GM21447 (cell line): Measurements from ENCODE around the gene C1QTNF8.

Source experiments
- ATAC-seq: cut with Tn5 transposase; IDR thresholded peaks from one replicate; pipeline ENCODE4 v1.9.1; 2021; ENCODE audit not compliant: unreplicated experiment

The C1QTNF8 gene

GRCh38 chr16:1063728-1064127, 32.3 kb downstream of the C1QTNF8 start:
- ATAC-seq: no peak

DNA sequence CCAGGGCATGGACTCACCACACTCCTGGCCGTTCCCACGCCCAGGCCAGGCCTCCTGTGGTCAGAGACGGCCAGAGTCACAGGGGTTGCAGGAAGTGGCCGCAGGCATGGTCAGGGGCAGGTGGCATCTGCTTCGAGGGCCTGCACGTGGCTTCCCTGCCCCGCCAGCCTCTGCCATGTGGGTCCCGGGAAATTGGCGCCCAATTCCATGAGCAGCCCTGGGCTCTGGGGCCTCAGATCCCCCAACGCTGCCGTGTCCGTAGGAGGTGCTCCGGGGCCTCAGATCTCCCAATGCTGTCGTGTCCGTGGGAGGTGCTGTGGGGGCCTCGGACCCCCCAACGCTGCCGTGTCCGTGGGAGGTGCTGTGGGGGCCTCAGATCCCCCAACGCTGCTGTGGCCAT, 33.1 kb downstream of the C1QTNF8 start:
- no peak for ATAC-seq

- ATAC-seq: no peak
Observed at GRCh38 chr16:1061769-1062505, 34.1 kb downstream of the C1QTNF8 start.

- no peak for ATAC-seq
Observed at GRCh38 chr16:1060416-1061340, 35.4 kb downstream of the C1QTNF8 start.

DNA sequence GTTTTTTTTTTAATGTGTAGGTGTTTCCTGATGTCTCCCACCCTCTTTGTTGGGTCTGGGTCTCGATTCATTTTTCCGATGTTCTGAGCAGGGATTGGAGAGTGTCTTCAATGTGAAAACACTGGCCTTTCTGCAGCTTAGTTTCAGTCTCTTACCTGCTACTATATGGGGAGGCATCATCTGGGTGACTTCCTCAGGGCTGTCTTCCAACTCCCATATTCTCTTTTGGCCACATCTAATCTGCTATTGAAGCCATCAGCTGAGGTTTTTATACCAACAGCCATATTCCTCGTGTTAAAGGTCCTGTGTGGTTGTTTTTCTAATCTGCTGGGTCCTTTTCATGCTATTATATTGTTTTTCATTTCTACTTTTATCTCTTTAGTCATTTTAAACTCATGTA, 36.7 kb downstream of the C1QTNF8 start:
- ATAC-seq: no peak

GRCh38 chr16:1058216-1058615, 37.8 kb downstream of the C1QTNF8 start:
- ATAC-seq: no peak

DNA sequence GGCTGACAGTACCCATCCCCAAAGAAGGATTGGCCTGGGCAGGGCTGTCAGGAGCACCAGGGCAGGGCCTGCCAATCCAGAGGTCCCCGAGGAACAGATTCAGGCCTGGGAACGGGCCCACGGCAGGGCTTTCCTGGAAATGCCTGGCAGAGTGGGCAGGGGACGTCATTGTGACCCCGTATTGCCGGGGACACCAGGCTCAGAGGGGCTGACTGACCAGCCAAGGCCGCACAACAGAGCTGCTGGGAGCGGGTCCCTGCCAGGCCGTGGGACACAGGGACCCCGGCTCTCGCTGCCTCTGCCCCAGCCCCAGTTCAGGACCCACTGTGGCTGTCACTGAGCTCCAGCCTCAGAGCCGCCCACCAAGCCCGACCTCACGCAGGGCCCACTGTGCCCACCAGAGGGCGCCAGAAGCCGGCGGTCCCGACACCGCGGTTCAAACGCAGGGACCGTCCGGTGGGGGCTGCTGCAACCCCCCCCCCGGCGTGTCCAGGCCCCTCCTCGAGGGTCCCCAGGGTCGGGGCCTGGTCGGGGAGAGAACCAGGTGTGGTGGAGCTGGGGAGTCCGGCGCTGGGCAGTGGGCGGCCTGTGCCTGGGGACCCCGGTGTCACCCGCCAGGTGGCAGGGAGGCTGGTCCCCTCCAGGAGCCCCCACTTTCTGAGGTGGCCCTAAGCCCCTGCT, 38.7 kb downstream of the C1QTNF8 start:
- ATAC-seq: no peak

GRCh38 chr16:1056196-1056595, 39.8 kb downstream of the C1QTNF8 start:
- ATAC-seq: no peak

GRCh38 chr16:1055557-1055924, 40.5 kb downstream of the C1QTNF8 start:
- ATAC-seq: no peak

- ATAC-seq: no peak
Observed at GRCh38 chr16:1054660-1055556, 41.1 kb downstream of the C1QTNF8 start.

GRCh38 chr16:1053700-1054368, 42.2 kb downstream of the C1QTNF8 start:
- no peak for ATAC-seq

DNA sequence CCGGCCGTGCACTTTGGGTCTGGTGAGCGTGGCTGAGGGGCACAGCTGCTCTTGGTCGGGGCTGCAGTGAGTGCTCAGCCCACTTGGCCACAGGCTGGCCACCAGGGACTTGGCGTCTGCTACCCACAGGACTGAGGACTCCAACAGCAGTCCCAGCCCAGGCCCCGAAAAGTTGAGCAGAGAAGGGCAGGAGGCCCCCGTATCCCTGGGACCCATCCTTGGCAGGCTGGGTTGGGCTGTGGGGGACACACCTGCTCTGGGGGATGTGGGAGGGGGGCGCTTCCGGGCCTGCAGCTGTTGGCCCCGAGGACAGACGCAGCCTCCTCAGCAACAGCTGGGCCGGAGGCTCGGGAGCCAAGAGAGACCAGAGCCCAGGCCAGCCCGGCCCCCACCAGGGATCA, 42.9 kb downstream of the C1QTNF8 start:
- ATAC-seq: no peak

DNA sequence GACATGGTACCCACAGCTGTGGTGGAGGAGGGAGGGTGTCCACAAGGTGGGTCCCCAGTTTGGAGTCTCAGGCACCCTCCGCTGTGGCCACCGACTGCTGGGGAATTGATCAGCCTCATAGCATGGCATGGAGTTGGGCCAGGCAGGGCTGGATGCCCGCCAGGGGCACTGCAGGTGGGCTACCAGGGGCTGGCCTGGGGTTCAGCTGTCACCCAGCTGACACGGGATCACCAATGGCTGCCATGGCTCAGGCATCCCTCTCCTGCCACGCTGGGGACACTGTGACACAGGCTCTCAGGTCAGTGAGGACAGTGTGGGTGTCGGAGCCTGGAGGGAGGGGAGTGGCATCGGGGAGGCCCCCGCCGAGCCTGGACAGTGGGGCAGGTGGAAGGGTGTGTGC, 43.3 kb downstream of the C1QTNF8 start:
- ATAC-seq: no peak

- ATAC-seq: no peak
Observed at GRCh38 chr16:1051446-1051845, 44.6 kb downstream of the C1QTNF8 start.

DNA sequence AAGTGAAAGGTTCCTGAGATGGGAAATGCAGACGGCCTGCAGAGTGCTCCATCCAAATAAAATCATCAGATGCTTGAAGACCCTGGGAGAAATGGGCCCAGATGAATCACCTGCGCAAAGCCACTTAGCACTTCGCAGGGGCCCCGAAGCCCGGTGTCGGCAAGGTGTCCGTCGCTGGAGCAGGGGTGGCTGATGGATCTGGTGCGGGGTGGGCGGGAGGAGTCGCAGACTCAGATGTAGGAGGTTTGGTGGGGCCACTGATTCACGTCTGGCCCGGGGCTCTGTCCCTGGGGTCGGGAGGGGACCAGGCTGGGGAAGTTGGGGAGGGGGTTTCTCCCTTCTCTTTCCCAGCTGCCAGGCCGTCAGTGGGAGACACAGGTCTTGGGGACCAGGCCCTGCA, 45.1 kb downstream of the C1QTNF8 start:
- no peak for ATAC-seq

- ATAC-seq: no peak
Observed at GRCh38 chr16:1050516-1050915, 45.5 kb downstream of the C1QTNF8 start.

DNA sequence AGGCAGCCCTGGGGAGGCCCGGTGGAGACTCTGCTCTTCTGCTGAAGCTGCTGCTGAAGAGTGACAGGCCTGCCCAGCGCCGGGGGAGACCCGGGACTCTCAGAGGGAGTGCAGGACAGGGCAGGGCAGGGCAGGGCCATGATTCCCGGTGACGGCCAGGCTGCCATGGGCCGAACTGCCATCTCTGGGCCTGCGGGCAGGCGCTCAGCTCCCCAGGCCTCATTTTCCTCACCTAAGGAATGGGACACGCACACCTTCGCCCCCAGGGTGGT, 46.1 kb downstream of the C1QTNF8 start:
- no peak for ATAC-seq

GRCh38 chr16:1049113-1049975, 46.7 kb downstream of the C1QTNF8 start:
- no peak for ATAC-seq

DNA sequence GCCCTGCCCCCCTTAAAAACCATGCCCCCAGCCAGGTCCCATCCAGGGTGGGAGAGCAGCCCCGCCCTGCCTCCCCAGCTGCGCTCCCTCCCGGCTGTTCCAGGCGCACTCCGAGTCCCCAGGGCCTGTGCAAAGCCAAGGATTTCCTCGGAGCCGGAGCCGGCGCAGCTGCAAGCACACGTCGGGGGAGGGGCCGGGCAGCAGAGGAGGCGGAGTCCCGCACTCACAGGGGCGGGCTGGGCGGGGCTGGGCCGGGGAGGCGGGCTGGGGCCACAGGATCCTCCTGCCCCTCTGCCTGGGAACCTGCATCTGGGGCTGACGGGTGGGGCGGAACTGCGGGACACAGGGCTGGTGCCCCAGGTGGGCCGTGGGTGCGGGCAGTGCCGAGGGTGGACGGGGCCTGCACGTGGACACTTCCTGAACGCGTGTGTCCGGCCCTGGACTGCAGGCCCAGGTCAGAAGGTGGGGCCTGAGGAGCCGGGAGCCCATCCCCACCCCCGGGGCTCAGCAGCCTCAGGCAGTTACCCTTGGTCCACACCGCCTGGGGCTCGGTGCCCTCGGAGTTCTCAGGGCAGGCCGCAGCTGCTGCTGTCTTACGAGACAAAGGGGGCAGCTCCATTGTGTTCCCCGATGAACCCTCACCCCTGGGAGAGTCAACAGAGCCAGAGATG, 47.5 kb downstream of the C1QTNF8 start:
- no peak for ATAC-seq
